K562 (cell line): ENCODE data around the gene DOK3. TPM values are rescaled to one million over a fixed set of nuclear protein-coding genes. Genes with fewer than 3 reads are reported as not detected.

Experiments
- ATAC-seq: fragments of 200-7000 bp; cut with Tn5 transposase; 3 replicates; pipeline ENCODE4 v1.9.1; 2020; ENCODE audit warnings: moderate library complexity
- BruUV-seq: library from RNA; stranded (reverse); fragments of 400-500 nt; replicated peaks from 2 replicates; lab custom pipeline; 2021; lab: Mats Ljungman, UMichigan
- CTCF ChIA-PET: fragments of 300-600 bp; formaldehyde crosslinking; extraction: SDS; loops from one replicate; lab custom pipeline; 2021; ENCODE audit warnings: low intra/inter-chr PET ratio; lab: Yijun Ruan, JAX
- POLR2A ChIA-PET: fragments of 300-600, 350-650 bp; sonication (Branson Sonifier 250); formaldehyde crosslinking; extraction: SDS; loops from one replicate; lab custom pipeline; 2021; ENCODE audit warnings: antibody characterized with exemption, inconsistent platforms; lab: Yijun Ruan, JAX
- DNase-seq, 4 experiments: peaks; one replicate each; pipeline versions ENCODE4 v3.0.0 to v3.0.0-alpha.2; 2011 to 2018; ENCODE audit warnings: low spot score in 3 of 4, mixed read lengths in 3 of 4; ENCODE audit errors: extremely low read depth in 1 of 4
- FAIRE-seq: peaks from 2 replicates; lab custom pipeline; 2011; peaks lifted over from hg19 to GRCh38; lab: Jason Lieb, UNC
- H2AFZ ChIP-seq: 2 replicates; pipeline ENCODE4 v1.6.0; 2011; ENCODE audit warnings: low read depth, low read length, control low read depth, inconsistent platforms
- H3K27ac ChIP-seq: fragments of 200-600 bp; 3 replicates; pipeline ENCODE4 v1.8.0; 2011; ENCODE audit warnings: low read depth, mild to moderate bottlenecking, control low read depth, inconsistent platforms, low read length, moderate library complexity, mixed read lengths; ENCODE audit errors: extremely low read depth
- H3K27me3 ChIP-seq, 2 experiments: fragments of 300-600 bp in 1 of 2; 2 replicates in 1 of 2; 3 replicates in 1 of 2; pipeline versions ENCODE4 v1.6.0 to v1.8.0; 2011; ENCODE audit warnings: inconsistent platforms in 2 of 2, low read length in 2 of 2, mild to moderate bottlenecking in 1 of 2, mixed read lengths in 1 of 2, moderate library complexity in 1 of 2; ENCODE audit not compliant: control insufficient read depth in 2 of 2, insufficient read depth in 2 of 2
- H3K36me3 ChIP-seq: fragments of 300-600 bp; 3 replicates; pipeline ENCODE4 v1.8.0; 2011; ENCODE audit warnings: mild to moderate bottlenecking, low read length, inconsistent platforms; ENCODE audit not compliant: control insufficient read depth, insufficient read depth
- H3K4me1 ChIP-seq, 2 experiments: fragments of 200-600 bp in 1 of 2; replicated peaks in 1 of 2; 2 replicates in 1 of 2; 3 replicates in 1 of 2; pipeline versions ENCODE4 v1.5.1 to v1.8.0; 2011; ENCODE audit warnings: inconsistent platforms in 2 of 2, low read length in 2 of 2, mild to moderate bottlenecking in 1 of 2, mixed read lengths in 1 of 2, moderate library complexity in 1 of 2; ENCODE audit not compliant: control insufficient read depth in 2 of 2, insufficient read depth in 2 of 2
- H3K4me2 ChIP-seq: 2 replicates; pipeline ENCODE4 v1.6.1; 2011; ENCODE audit warnings: low read length, control low read depth, inconsistent platforms, mixed read lengths; ENCODE audit not compliant: insufficient read depth
- H3K4me3 ChIP-seq: fragments of 200-600 bp; sonication (generic), shearing (Covaris generic); 2 replicates; pipeline ENCODE4 v1.5.1; 2016; ENCODE audit warnings: control low read depth, inconsistent platforms
- H3K79me2 ChIP-seq: fragments of 200-600 bp; 3 replicates; pipeline ENCODE4 v1.8.0; 2011; ENCODE audit warnings: low read length, inconsistent platforms; ENCODE audit not compliant: control insufficient read depth, insufficient read depth
- H3K9ac ChIP-seq, 2 experiments: 2 replicates each; pipeline versions ENCODE4 v1.6.0 to v1.6.1; 2011; ENCODE audit warnings: low read depth in 2 of 2, low read length in 2 of 2, control low read depth in 1 of 2, inconsistent platforms in 1 of 2, mild to moderate bottlenecking in 1 of 2, mixed read lengths in 1 of 2; ENCODE audit not compliant: insufficient read depth in 1 of 2
- H3K9me1 ChIP-seq: one replicate; pipeline ENCODE4 v1.6.0; 2011; ENCODE audit warnings: inconsistent platforms, mild to moderate bottlenecking, low read length, moderate library complexity; ENCODE audit not compliant: control insufficient read depth, insufficient read depth
- H3K9me3 ChIP-seq: replicated peaks from 2 replicates; pipeline ENCODE4 v1.5.1; 2011; ENCODE audit warnings: low read depth, low read length, inconsistent platforms; ENCODE audit not compliant: control insufficient read depth, insufficient read depth
- H4K20me1 ChIP-seq: replicated peaks from 2 replicates; pipeline ENCODE4 v1.6.1; 2011; ENCODE audit warnings: low read length, inconsistent platforms, mixed read lengths; ENCODE audit not compliant: control insufficient read depth, insufficient read depth
- GATAD2B ChIP-seq: fragments of 450-650 bp; IDR thresholded peaks from 2 replicates; pipeline ENCODE4 v1.6.1; 2017; ENCODE audit warnings: mild to moderate bottlenecking, borderline replicate concordance
- HBP1 ChIP-seq: fragments of 450-650 bp; formaldehyde crosslinking; IDR thresholded peaks from 2 replicates; pipeline ENCODE4 v1.4.0; 2022; ENCODE audit warnings: missing genetic modification characterization
- HMG20A ChIP-seq: fragments of 450-650 bp; formaldehyde crosslinking; conservative IDR thresholded peaks from 2 replicates; pipeline ENCODE4 v1.4.0; 2020; ENCODE audit warnings: mild to moderate bottlenecking, mixed read lengths
- IFI16 ChIP-seq: fragments of 250-450 bp; sonication (Bioruptor Pico); IDR thresholded peaks from 2 replicates; pipeline ENCODE4 v2.1.2; 2022; ENCODE audit warnings: mild to moderate bottlenecking, inconsistent platforms
- JUNB ChIP-seq: fragments of 450-650 bp; formaldehyde crosslinking; conservative IDR thresholded peaks from 2 replicates; pipeline ENCODE4 v1.4.0; 2020; ENCODE audit warnings: mild to moderate bottlenecking
- KAT7 ChIP-seq: sonication (generic); formaldehyde crosslinking; IDR thresholded peaks from 2 replicates; pipeline ENCODE4 v1.8.0; 2022; ENCODE audit warnings: missing genetic modification reagents, mild to moderate bottlenecking, borderline replicate concordance
- MAFG ChIP-seq: fragments of 450-650 bp; conservative IDR thresholded peaks from 2 replicates; pipeline ENCODE4 v1.6.1; 2016; ENCODE audit warnings: missing genetic modification characterization, missing compliant biosample characterization
- MECOM ChIP-seq: fragments of 250-450 bp; sonication (Bioruptor Pico); IDR thresholded peaks from 2 replicates; pipeline ENCODE4 v1.8.0; 2022; ENCODE audit warnings: inconsistent platforms
- NONO ChIP-seq, 2 experiments: fragments of 200-400 bp in 1 of 2; fragments of 450-650 bp in 1 of 2; formaldehyde crosslinking in 1 of 2; IDR thresholded peaks; 2 replicates each; pipeline ENCODE4 v1.6.1; 2017; ENCODE audit warnings: low read depth in 2 of 2, mild to moderate bottlenecking in 2 of 2, moderate library complexity in 2 of 2, low read length in 1 of 2
- SMARCB1 ChIP-seq: IDR thresholded peaks from 2 replicates; pipeline ENCODE4 v1.6.1; 2011; ENCODE audit warnings: improper control_type of control experiment, low read depth; ENCODE audit not compliant: insufficient read length
- TEAD4 ChIP-seq, 2 experiments: sonication (generic) in 1 of 2; formaldehyde crosslinking in 1 of 2; IDR thresholded peaks; 2 replicates each; pipeline versions ENCODE4 v1.6.1 to v1.8.0; 2012 to 2022; ENCODE audit warnings: borderline replicate concordance in 1 of 2, inconsistent platforms in 1 of 2, low read length in 1 of 2, mild to moderate bottlenecking in 1 of 2, missing genetic modification reagents in 1 of 2
- UBTF ChIP-seq, 2 experiments: IDR thresholded peaks; 2 replicates each; pipeline ENCODE4 v1.6.1; 2012; ENCODE audit warnings: improper control_type of control experiment in 2 of 2, low read depth in 2 of 2, low read length in 2 of 2, borderline replicate concordance in 1 of 2
- ZKSCAN3 ChIP-seq: fragments of 250-450 bp; sonication (Bioruptor Pico); IDR thresholded peaks from 2 replicates; pipeline ENCODE4 v1.4.0; 2020
- ZNF224 ChIP-seq: sonication (generic); formaldehyde crosslinking; IDR thresholded peaks from 2 replicates; pipeline ENCODE4 v1.8.0; 2022; ENCODE audit warnings: mild to moderate bottlenecking, missing genetic modification reagents
- ZNF253 ChIP-seq: fragments of 250-450 bp; sonication (Bioruptor Pico); conservative IDR thresholded peaks from 2 replicates; pipeline ENCODE4 v1.6.1; 2021; ENCODE audit warnings: mild to moderate bottlenecking
- WGBS: fragments of 100-300 bp; shearing (Covaris generic); methylation state at CpG from one replicate; pipeline ENCODE4 v1.1.6; 2016; ENCODE audit warnings: low coverage, mixed read lengths; ENCODE audit not compliant: insufficient coverage; ENCODE audit errors: missing lambda C conversion rate; 5-methylcytosine and 5-hydroxymethylcytosine counted together
- in situ Hi-C: fragments of 300-500 bp; cut with MboI; formaldehyde crosslinking; loops from 4 replicates; pipeline ENCODE4 v1.15.0; 2018; ENCODE audit warnings: inconsistent platforms, mixed read lengths
- intact Hi-C: fragments of 100-400 bp; cut with micrococcal nuclease; formaldehyde crosslinking; loops from 2 replicates; pipeline ENCODE4 v1.14.2; 2022
- polyA plus RNA-seq, 8 experiments: library from polyadenylated mRNA; depleted of rRNA in 4 of 8; stranded (reverse) in 5 of 8; unstranded in 3 of 8; fragments of >200 nt; fragmentation: Nextera tagmentation in 2 of 8; fragmentation: Illumina TruSeq in 1 of 8; extraction: Ambion mirVana in 2 of 8; extraction: Trizol in 1 of 8; gene quantifications; 2 replicates each; pipeline versions ENCODE4 v1.2.1 to v1.2.3, GENCODE V29; 2011 to 2014; ENCODE audit warnings: inconsistent platforms in 1 of 8, missing spikeins in 1 of 8
- total RNA-seq, 7 experiments: library from RNA; depleted of rRNA in 6 of 7; stranded (reverse); fragments of >200 nt in 6 of 7; fragmentation: Illumina TruSeq in 2 of 7; extraction: Trizol in 2 of 7; gene quantifications; 2 replicates each; pipeline versions ENCODE4 v1.2.1 to v1.2.3, GENCODE V29; 2011 to 2021; ENCODE audit warnings: low replicate concordance in 1 of 7
- TF ChIP-seq, protein P1 (sequence below): fragments of 450-650 bp; conservative IDR thresholded peaks from 2 replicates; pipeline ENCODE4 v1.6.1; 2016; ENCODE audit warnings: missing genetic modification characterization, low read depth, mild to moderate bottlenecking, missing compliant biosample characterization, moderate library complexity

The DOK3 gene
- total and polyA plus RNA-seq, 9 of the 15 experiments (the other 6 are each of a cell fraction or from before 2014, with no cell fraction given): 1.3 to 23.0 (median 8.0) TPM

DNA sequence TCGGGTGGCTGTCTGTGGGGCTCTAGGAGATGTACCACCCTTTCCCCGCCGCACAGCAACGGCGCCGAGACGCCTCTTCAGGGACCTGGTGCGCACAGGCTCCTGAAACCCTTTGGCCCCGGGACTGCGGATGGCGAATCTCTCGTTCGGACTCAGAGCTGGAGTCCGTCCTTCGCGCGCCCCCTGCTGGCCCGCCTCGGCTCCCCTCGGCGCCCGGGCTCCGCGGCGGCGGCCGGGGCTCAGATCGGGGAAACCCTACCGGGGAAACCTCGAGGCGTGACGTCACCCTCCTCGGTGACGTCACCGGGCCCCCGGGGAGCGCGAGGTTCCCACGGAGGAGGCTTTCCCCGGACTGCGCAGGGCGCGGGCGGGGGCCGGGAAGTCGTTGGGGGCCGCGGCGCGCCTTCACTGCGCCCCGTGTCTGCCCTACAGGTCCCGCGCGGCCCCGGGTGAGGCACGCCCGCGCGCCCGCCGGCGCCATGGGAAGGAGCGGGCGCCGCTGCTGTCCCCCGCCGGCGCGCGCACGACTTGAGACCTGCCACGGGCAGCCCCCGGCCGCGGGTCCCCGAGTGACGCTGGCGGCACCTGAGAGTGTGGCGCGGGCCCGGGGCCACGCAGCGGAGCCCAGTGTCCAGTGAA is 55.1 kb downstream of the DOK3 start:
- WGBS: 1% methylated on average over 41 of the region's 84 CpGs
- intact Hi-C loops: loop anchor here (1.0 to 2.0 kb wide), 4 partner anchors 28 to 340 kb away; partner anchors contain the start of gene GRK6
- ChIA-PET POLR2A (interaction anchor here (0.6 to 2.0 kb wide), 22 partner anchors 9 to 152 kb away, joined by 3 to 13 read pairs (median 3); partner anchors contain the start of genes MXD3 and PRR7), CTCF (interaction anchor here (0.6 to 6.2 kb wide), 9 partner anchors 50 to 384 kb away, joined by 3 to 107 read pairs (median 8); no protein-coding TSS in a partner anchor)
- Histone ChIP-seq H3K4me1 (peaks cover 0 to 58% of the 10 kb centered on the region in 2 experiments; a peak in 3 of 5 replicates), H3K9ac (peak overlapping the region; percentile 69 to 97), H3K27me3 (no peaks in the 10 kb centered on the region), H3K79me2 (peaks cover 10% of the 10 kb centered on the region; the same call in 2 of the 3 replicates), H3K9me3 (no peaks in the 10 kb centered on the region), H3K4me3 (peak overlapping the region; percentile 88), H3K9me1 (peaks cover 3% of the 10 kb centered on the region), H3K27ac (peak overlapping the region; percentile 91), H4K20me1 (peaks cover 16% of the 10 kb centered on the region), H3K4me2 (peak overlapping the region; percentile 88), H2AFZ (peak overlapping the region; percentile 94), H3K36me3 (peaks cover 25% of the 10 kb centered on the region; the same call in 1 of the 3 replicates)
- ATAC-seq (peak; percentile 71), DNase-seq (peak; percentile 92 to 98 (median 94)), FAIRE-seq (peak; percentile 92)
- in situ Hi-C loops: loop anchor here (10.0 kb wide), 1 partner anchor 340 kb away; no protein-coding TSS in a partner anchor
- no TSS peak for BruUV-seq
- TF ChIP-seq HMG20A (no peak), ZNF224 (CRISPR knock-in tag) (no peak), ZNF253 (CRISPR knock-in tag) (no peak), IFI16 (CRISPR knock-in tag) (no peak), HBP1 (CRISPR knock-in tag) (no peak), GATAD2B (peak; percentile 92), UBTF (IDR thresholded peaks at IDR 0.05; ENCODE audit: borderline replicate concordance in 1 of 2, low read depth in 2 of 2, low read length in 2 of 2) (peak in 1 of 2 experiments; percentile 70; a peak in 1 of 4 replicates), MECOM (no peak), KAT7 (CRISPR knock-in tag) (no peak), TEAD4 (IDR thresholded peaks at IDR 0.05; ENCODE audit: low read length) (no peak), TEAD4 (CRISPR knock-in tag; IDR thresholded peaks at IDR 0.05; ENCODE audit: borderline replicate concordance) (no peak), MAFG (tag) (no peak), JUNB (peak; percentile 98), SMARCB1 (no peak), NONO (IDR thresholded peaks at IDR 0.05; ENCODE audit: low read depth in 2 of 2, low read length in 1 of 2) (peak in 1 of 2 experiments; percentile 90; a peak in 2 of 4 replicates), ZKSCAN3 (CRISPR knock-in tag) (no peak)
- TF ChIP-seq, protein P1, sequence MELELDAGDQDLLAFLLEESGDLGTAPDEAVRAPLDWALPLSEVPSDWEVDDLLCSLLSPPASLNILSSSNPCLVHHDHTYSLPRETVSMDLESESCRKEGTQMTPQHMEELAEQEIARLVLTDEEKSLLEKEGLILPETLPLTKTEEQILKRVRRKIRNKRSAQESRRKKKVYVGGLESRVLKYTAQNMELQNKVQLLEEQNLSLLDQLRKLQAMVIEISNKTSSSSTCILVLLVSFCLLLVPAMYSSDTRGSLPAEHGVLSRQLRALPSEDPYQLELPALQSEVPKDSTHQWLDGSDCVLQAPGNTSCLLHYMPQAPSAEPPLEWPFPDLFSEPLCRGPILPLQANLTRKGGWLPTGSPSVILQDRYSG (tag): peak; percentile 50; the same call in 1 of the 2 replicates
